ENCODE results near the gene CCNY.

CCNY gene

GRCh38 chr10:35579726-35580422 lies 243.6 kb downstream of the CCNY start:
- DNase-seq (ENCODE audit: low read depth in 2 of 2) = no peak

GRCh38 chr10:35580423-35580770 lies 244.1 kb downstream of the CCNY start:
- no peak for DNase-seq (ENCODE audit: low read depth in 2 of 2)

GRCh38 chr10:35581655-35582054 lies 245.3 kb downstream of the CCNY start:
- no peak for DNase-seq (ENCODE audit: low read depth in 2 of 2)

DNA sequence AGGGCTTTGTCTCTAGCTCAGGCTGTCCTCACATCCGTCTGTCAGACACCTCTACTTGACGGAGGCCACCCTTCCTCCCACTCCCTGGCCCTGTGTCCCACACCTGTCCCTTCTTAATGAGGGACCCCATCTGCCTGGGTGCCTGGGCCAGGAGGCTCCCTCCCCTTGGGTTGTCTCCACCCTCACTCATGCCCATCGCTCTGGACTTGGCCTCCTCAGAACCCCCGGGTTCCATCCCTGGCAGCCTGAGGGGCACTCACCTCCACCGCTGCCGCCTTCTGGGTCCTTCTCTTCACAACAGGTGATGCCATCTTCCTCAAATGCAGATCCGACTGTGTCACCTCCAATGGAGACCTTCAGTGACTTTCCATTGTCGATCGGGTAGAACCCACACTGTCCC lies 248.6 kb downstream of the CCNY start:
- DNase-seq (ENCODE audit: low read depth in 2 of 2) = no peak

- no peak for DNase-seq (ENCODE audit: low read depth in 2 of 2)
These were observed 249.0 kb downstream of the CCNY start for GRCh38 chr10:35585356-35585755.

DNA sequence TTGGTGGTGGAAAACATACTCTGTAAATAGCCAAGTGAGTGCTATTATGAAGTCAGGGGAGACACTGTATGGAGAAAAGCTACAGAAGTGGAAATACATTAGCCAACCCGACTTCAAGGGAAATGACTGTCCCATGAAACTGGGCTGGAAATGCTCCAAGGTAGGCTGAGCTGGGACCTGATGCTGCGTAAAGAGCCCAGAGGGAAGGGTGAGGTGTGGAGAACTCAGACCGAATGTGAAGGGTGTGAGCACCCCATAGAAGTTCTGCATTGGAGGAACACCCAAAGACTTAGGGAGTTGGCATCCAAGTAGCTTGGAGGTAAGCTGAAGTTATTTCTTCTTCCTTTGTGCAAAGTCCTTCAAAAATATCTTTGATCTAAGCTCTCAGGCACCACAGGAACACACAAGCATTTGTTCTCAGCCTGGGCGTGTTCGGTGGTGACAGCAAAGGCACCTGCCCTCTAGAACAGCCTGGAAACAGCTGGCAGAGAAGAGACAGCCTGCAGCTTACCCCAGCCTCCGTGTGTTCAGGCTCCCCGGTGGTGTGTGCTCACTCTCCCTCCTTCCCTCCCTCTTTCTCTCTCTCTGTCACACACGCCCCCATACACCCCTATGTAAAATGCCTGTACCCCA lies 249.7 kb downstream of the CCNY start:
- DNase-seq (ENCODE audit: low read depth in 2 of 2) = no peak

DNA sequence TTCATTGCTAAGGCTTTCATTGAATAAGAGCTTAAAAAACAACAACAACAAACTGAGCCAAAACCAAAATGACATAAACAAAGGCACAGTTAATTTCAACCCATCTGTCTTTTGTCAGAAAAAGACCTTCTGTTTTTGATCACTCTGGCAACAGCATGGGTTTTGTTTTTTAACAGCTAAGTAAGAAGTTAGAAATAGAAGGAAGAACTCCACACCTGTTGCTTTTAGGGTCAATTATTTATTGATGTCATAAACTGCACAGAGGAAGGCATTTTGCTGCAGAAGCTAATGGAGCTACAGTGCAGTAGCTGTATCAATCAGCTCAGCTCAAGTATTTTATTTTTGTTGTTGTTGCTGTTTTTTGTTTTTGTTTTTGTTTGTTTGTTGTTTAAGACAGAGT lies 252.5 kb downstream of the CCNY start:
- DNase-seq (ENCODE audit: low read depth in 2 of 2) = no peak

DNA sequence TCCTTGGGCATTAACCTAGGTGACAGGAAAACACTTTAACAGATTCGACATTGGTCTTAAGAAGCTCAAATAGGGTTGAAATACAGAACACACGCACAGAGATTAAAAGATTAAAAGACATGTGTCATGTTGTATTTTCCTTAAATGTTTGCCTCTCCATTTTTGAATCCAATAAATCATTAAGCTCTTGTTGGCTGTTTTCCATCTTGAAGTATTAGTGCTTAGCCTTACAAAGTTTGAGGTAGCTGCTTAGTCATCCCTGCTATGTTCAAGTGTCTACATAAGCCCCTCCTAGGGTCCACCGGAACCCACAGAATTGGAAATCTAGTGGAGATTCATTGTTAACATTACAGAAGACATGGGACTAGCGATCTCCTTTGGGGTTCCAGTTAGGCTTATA lies 256.1 kb downstream of the CCNY start:
- DNase-seq (ENCODE audit: low read depth in 2 of 2) = no peak

- no peak for DNase-seq (ENCODE audit: low read depth in 2 of 2)
These were observed 258.1 kb downstream of the CCNY start for GRCh38 chr10:35594115-35595079.

GRCh38 chr10:35595106-35595505 lies 258.8 kb downstream of the CCNY start:
- DNase-seq (ENCODE audit: low read depth in 2 of 2) = no peak

GRCh38 chr10:35598379-35598778 lies 262.1 kb downstream of the CCNY start:
- no peak for DNase-seq (ENCODE audit: low read depth in 2 of 2)

GRCh38 chr10:35600193-35600592 lies 263.9 kb downstream of the CCNY start:
- no peak for DNase-seq (ENCODE audit: low read depth in 2 of 2)

GRCh38 chr10:35605191-35605590 lies 268.9 kb downstream of the CCNY start, which contains the start of gene GJD4:
Gene GJD4 (plus strand): TSS chr10:35605341. CDS start chr10:35605568, 227 bp downstream.
- no peak for DNase-seq (ENCODE audit: low read depth in 2 of 2)

GRCh38 chr10:35606430-35606829 lies 270.1 kb downstream of the CCNY start:
- DNase-seq (ENCODE audit: low read depth in 2 of 2) = no peak

GRCh38 chr10:35607475-35608327 lies 271.4 kb downstream of the CCNY start:
- DNase-seq (ENCODE audit: low read depth in 2 of 2) = no peak

- no peak for DNase-seq (ENCODE audit: low read depth in 2 of 2)
These were observed 272.0 kb downstream of the CCNY start for GRCh38 chr10:35608328-35608672.

GRCh38 chr10:35611750-35612149 lies 275.4 kb downstream of the CCNY start:
- DNase-seq (ENCODE audit: low read depth in 2 of 2) = no peak

DNA sequence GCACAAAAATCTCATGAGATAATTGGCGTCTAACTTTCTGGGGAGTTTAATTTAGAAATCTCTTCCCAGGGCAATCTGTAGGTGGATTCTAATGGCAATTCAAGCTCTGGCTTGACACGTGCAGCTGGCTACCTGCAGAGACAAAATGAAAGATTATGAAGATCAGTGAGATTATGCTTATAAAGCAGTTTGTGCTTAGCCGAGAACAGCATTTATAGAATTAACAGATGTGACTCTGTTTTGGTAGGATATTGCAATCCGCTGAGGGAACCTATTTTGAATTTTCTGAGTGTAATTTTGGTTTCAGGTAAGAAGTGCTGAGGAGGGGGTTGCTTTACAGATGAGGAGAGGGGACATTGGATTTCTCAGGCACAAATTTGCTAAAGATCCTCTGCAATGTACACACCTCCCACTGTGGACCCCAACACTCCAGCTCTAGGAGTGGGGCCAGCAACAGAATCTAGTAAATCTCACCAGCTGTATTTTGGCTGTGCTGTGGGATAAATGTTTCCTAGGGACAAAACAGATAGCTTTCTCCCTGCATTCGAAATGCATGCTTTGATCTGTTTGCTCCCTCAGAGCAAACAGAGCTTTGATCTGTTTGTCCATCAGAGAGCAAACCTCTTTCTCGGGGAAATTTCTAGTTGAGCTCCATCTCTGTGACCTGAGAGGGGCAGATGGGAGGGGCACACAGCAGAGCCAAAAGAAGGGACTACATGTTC lies 276.2 kb downstream of the CCNY start:
- DNase-seq (ENCODE audit: low read depth in 2 of 2) = no peak

DNA sequence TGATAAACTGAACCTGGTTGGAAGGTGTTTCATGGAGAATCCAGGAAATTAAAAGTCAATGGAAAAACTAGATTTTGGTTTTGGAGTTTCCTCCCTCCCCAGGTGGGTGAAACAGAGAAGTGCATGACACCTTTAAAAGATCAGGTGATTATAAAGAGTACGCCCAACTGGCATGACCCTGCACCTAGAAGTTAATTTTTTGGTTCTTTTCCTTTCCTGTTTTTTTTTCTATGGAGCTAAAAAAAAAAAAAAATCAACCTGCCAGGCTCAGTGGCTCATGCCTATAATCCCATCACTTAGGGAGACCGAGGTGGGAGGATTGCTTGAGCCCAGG lies 276.8 kb downstream of the CCNY start:
- no peak for DNase-seq (ENCODE audit: low read depth in 2 of 2)

- no peak for DNase-seq (ENCODE audit: low read depth in 2 of 2)
These were observed 277.4 kb downstream of the CCNY start for GRCh38 chr10:35613597-35614226.

DNA sequence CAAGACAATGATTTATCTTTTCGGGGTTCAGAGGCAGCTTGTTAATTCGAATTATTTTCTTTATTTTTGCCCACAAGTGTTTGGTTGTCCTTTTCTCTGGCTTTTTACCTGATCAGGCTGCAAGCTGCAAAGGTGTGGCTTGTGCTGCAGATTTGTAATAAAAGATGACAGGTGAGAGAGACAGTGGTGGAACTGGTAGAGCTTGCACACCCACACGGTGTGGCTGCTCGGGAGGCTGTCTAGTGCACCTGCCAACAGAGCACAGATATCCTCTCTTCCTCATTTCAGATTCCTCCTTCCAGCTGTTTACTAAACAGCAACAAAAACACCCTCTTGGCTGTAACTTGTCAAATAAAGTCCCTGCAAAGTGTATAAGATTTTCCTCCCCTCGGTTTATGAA lies 278.0 kb downstream of the CCNY start:
- DNase-seq (ENCODE audit: low read depth in 2 of 2) = no peak

Measured in activated CD4-positive, alpha-beta T cell treated with anti-CD3 and anti-CD28 coated beads for 24 hours (primary cell).